ENCODE measurements around the gene PANX2. TPM values are rescaled to one million over a fixed set of nuclear protein-coding genes. Genes with fewer than 3 reads are reported as not detected.

PANX2 gene
- total and polyA plus RNA-seq, 2 of the 13 experiments (the other 11 are each of a cell fraction or from before 2014, with no cell fraction given): 0.15 to 1.1 TPM

- TF ChIP-seq, protein P1, sequence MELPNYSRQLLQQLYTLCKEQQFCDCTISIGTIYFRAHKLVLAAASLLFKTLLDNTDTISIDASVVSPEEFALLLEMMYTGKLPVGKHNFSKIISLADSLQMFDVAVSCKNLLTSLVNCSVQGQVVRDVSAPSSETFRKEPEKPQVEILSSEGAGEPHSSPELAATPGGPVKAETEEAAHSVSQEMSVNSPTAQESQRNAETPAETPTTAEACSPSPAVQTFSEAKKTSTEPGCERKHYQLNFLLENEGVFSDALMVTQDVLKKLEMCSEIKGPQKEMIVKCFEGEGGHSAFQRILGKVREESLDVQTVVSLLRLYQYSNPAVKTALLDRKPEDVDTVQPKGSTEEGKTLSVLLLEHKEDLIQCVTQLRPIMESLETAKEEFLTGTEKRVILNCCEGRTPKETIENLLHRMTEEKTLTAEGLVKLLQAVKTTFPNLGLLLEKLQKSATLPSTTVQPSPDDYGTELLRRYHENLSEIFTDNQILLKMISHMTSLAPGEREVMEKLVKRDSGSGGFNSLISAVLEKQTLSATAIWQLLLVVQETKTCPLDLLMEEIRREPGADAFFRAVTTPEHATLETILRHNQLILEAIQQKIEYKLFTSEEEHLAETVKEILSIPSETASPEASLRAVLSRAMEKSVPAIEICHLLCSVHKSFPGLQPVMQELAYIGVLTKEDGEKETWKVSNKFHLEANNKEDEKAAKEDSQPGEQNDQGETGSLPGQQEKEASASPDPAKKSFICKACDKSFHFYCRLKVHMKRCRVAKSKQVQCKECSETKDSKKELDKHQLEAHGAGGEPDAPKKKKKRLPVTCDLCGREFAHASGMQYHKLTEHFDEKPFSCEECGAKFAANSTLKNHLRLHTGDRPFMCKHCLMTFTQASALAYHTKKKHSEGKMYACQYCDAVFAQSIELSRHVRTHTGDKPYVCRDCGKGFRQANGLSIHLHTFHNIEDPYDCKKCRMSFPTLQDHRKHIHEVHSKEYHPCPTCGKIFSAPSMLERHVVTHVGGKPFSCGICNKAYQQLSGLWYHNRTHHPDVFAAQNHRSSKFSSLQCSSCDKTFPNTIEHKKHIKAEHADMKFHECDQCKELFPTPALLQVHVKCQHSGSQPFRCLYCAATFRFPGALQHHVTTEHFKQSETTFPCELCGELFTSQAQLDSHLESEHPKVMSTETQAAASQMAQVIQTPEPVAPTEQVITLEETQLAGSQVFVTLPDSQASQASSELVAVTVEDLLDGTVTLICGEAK (IDR thresholded peaks at IDR 0.05): no peak
- TF ChIP-seq, protein P1 (CRISPR knock-in tag; IDR thresholded peaks at IDR 0.05): no peak
- TF ChIP-seq MXI1 (IDR thresholded peaks at IDR 0.05; ENCODE audit: borderline replicate concordance, low read depth, low read length): no peak
- TF ChIP-seq RARA (CRISPR knock-in tag; IDR thresholded peaks at IDR 0.05): no peak
- peak; percentile 25 for TF ChIP-seq ZNF687 (CRISPR knock-in tag; IDR thresholded peaks at IDR 0.05)
- TF ChIP-seq RBM39 (IDR thresholded peaks at IDR 0.05; ENCODE audit: low read depth, low read length, poor library complexity, severe bottlenecking): peak; percentile 8
- TF ChIP-seq KLF11 (CRISPR knock-in tag; IDR thresholded peaks at IDR 0.05): no peak
- TF ChIP-seq ZNF7 (CRISPR knock-in tag; IDR thresholded peaks at IDR 0.05): no peak
- TF ChIP-seq TFDP1 (CRISPR knock-in tag; IDR thresholded peaks at IDR 0.05; ENCODE audit: borderline replicate concordance): no peak
- TF ChIP-seq, protein P2, sequence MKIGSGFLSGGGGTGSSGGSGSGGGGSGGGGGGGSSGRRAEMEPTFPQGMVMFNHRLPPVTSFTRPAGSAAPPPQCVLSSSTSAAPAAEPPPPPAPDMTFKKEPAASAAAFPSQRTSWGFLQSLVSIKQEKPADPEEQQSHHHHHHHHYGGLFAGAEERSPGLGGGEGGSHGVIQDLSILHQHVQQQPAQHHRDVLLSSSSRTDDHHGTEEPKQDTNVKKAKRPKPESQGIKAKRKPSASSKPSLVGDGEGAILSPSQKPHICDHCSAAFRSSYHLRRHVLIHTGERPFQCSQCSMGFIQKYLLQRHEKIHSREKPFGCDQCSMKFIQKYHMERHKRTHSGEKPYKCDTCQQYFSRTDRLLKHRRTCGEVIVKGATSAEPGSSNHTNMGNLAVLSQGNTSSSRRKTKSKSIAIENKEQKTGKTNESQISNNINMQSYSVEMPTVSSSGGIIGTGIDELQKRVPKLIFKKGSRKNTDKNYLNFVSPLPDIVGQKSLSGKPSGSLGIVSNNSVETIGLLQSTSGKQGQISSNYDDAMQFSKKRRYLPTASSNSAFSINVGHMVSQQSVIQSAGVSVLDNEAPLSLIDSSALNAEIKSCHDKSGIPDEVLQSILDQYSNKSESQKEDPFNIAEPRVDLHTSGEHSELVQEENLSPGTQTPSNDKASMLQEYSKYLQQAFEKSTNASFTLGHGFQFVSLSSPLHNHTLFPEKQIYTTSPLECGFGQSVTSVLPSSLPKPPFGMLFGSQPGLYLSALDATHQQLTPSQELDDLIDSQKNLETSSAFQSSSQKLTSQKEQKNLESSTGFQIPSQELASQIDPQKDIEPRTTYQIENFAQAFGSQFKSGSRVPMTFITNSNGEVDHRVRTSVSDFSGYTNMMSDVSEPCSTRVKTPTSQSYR (CRISPR knock-in tag; IDR thresholded peaks at IDR 0.05; ENCODE audit: borderline replicate concordance): peak; percentile 48; the same call in 1 of the 2 replicates
These were observed 47.8 kb downstream of the PANX2 start (continued) for GRCh38 chr22:50218153-50218995.

Data from HepG2 (cell line).